ENCODE measurements around the gene KRT39.
"Not testable (repeated sequence)": the region's sequence is repeated elsewhere in the genome, so short reads cannot be mapped to it uniquely, and the experiment has no call there.

The KRT39 gene

GRCh38 chr17:40966848-40967247 lies at the start of gene KRT39:
Gene KRT39 (minus strand): TSS chr17:40966948. CDS start chr17:40966856, 92 bp downstream.
- DNase-seq, result no peak

- no peak for DNase-seq
Measured at GRCh38 chr17:41015454-41015853, 48.7 kb upstream of the KRT39 start.

- no peak for DNase-seq
Measured at GRCh38 chr17:41013606-41014005, 46.9 kb upstream of the KRT39 start.

GRCh38 chr17:41013181-41013580 lies 46.4 kb upstream of the KRT39 start:
- DNase-seq, result no peak

- DNase-seq, result no peak
Measured at GRCh38 chr17:41012326-41013120, 45.8 kb upstream of the KRT39 start.

GRCh38 chr17:41010441-41010840 lies 43.7 kb upstream of the KRT39 start:
- DNase-seq, result no peak

GRCh38 chr17:41009936-41010335 lies 43.2 kb upstream of the KRT39 start:
- no peak for DNase-seq

GRCh38 chr17:41009301-41009760 lies 42.6 kb upstream of the KRT39 start:
- no peak for DNase-seq

- peak; percentile 44 for DNase-seq
Measured at GRCh38 chr17:41008811-41009210, 42.1 kb upstream of the KRT39 start, which contains the start of gene KRTAP3-1. Gene KRTAP3-1 (minus strand): TSS chr17:41009128. CDS start chr17:41009074, 54 bp downstream.

GRCh38 chr17:41004397-41004796 lies 37.6 kb upstream of the KRT39 start:
- peak; percentile 91 for DNase-seq

GRCh38 chr17:41003926-41004325 lies 37.2 kb upstream of the KRT39 start:
- DNase-seq, result peak; percentile 80

GRCh38 chr17:41002814-41003213 lies 36.1 kb upstream of the KRT39 start:
- no peak for DNase-seq

- DNase-seq, result no peak
Measured at GRCh38 chr17:41001795-41002194, 35.0 kb upstream of the KRT39 start.

- not testable (repeated sequence) for DNase-seq
Measured at GRCh38 chr17:40999563-40999962, 32.8 kb upstream of the KRT39 start, which contains the start of gene KRTAP3-2. Gene KRTAP3-2 (minus strand): TSS chr17:40999906. CDS start chr17:40999853, 53 bp downstream.

- no peak for DNase-seq
Measured at GRCh38 chr17:40997361-40997760, 30.6 kb upstream of the KRT39 start.

- DNase-seq, result no peak
Measured at GRCh38 chr17:40996829-40997228, 30.1 kb upstream of the KRT39 start.

GRCh38 chr17:40995116-40995515 lies 28.4 kb upstream of the KRT39 start:
- DNase-seq, result no peak

- DNase-seq, result no peak
Measured at GRCh38 chr17:40993839-40994238, 27.1 kb upstream of the KRT39 start, which contains the start of gene KRTAP3-3. Gene KRTAP3-3 (minus strand): TSS chr17:40994164. CDS start chr17:40994097, 67 bp downstream.

- DNase-seq, result no peak
Measured at GRCh38 chr17:40993084-40993483, 26.3 kb upstream of the KRT39 start.

GRCh38 chr17:40992666-40993065 lies 25.9 kb upstream of the KRT39 start:
- no peak for DNase-seq

GRCh38 chr17:40986920-40987319 lies 20.2 kb upstream of the KRT39 start:
- peak; percentile 89 for DNase-seq

- peak; percentile 62 for DNase-seq
Measured at GRCh38 chr17:40984226-40984625, 17.5 kb upstream of the KRT39 start, which contains the start of gene KRT40. Gene KRT40 (minus strand): TSS chr17:40984326. CDS start chr17:40984273, 53 bp downstream.

GRCh38 chr17:40981115-40981514 lies 14.4 kb upstream of the KRT39 start:
- no peak for DNase-seq

- DNase-seq, result peak; percentile 78
Measured at GRCh38 chr17:40980596-40980995, 13.8 kb upstream of the KRT39 start.
